SK-N-SH treated with all-trans-retinoic acid at 6 μM for 48 hours (cell line): ENCODE measurements around the gene TAF4B.

Experiments used
- ATAC-seq: fragments of 200-7000 bp; cut with Tn5 transposase; 3 replicates; pipeline ENCODE4 v1.9.1; 2020; ENCODE audit warnings: mild to moderate bottlenecking, moderate library complexity
- ARNTL ChIP-seq: fragments of 450-650 bp; formaldehyde crosslinking; IDR thresholded peaks from 2 replicates; pipeline ENCODE4 v1.5.0; 2020; ENCODE audit warnings: low read depth, mild to moderate bottlenecking, moderate library complexity, borderline replicate concordance
- BACH2 ChIP-seq: fragments of 250-450 bp; sonication (Bioruptor Pico); IDR thresholded peaks from 2 replicates; pipeline ENCODE4 v1.9.0; 2021; ENCODE audit warnings: mild to moderate bottlenecking, borderline replicate concordance
- CREB5 ChIP-seq: fragments of 250-450 bp; sonication (Bioruptor Pico); IDR thresholded peaks from 2 replicates; pipeline ENCODE4 v1.5.1; 2020; ENCODE audit warnings: low read depth, mild to moderate bottlenecking, moderate library complexity
- CSDC2 ChIP-seq: fragments of 250-450 bp; sonication (Bioruptor Pico); IDR thresholded peaks from 2 replicates; pipeline ENCODE4 v1.5.0; 2020; ENCODE audit warnings: mild to moderate bottlenecking, moderate library complexity
- ESRRG ChIP-seq: fragments of 250-450 bp; sonication (Bioruptor Pico); IDR thresholded peaks from 2 replicates; pipeline ENCODE4 v1.6.1; 2021; ENCODE audit warnings: mild to moderate bottlenecking
- GLIS3 ChIP-seq: fragments of 250-450 bp; sonication (Bioruptor Pico); IDR thresholded peaks from 2 replicates; pipeline ENCODE4 v1.5.0; 2020; ENCODE audit warnings: mild to moderate bottlenecking, moderate library complexity
- ISL1 ChIP-seq: fragments of 250-450 bp; sonication (Bioruptor Pico); IDR thresholded peaks from 2 replicates; pipeline ENCODE4 v2.1.2; 2022; ENCODE audit warnings: mild to moderate bottlenecking, moderate library complexity
- OSR1 ChIP-seq: fragments of 250-450 bp; sonication (Bioruptor Pico); IDR thresholded peaks from 2 replicates; pipeline ENCODE4 v1.8.0; 2022; ENCODE audit warnings: moderate library complexity, mild to moderate bottlenecking, inconsistent platforms
- PATZ1 ChIP-seq: fragments of 250-450 bp; sonication (Bioruptor Pico); IDR thresholded peaks from 2 replicates; pipeline ENCODE4 v1.8.0; 2020; ENCODE audit warnings: mild to moderate bottlenecking, moderate library complexity, borderline replicate concordance
- POU6F1 ChIP-seq: fragments of 250-450 bp; sonication (Bioruptor Pico); IDR thresholded peaks from 2 replicates; pipeline ENCODE4 v1.8.0; 2021; ENCODE audit warnings: low read depth, mild to moderate bottlenecking, moderate library complexity, borderline replicate concordance
- PPARA ChIP-seq: fragments of 250-450 bp; sonication (Bioruptor Pico); IDR thresholded peaks from 2 replicates; pipeline ENCODE4 v1.5.0; 2020; ENCODE audit warnings: mild to moderate bottlenecking, borderline replicate concordance
- RARB ChIP-seq: fragments of 250-450 bp; sonication (Bioruptor Pico); IDR thresholded peaks from 2 replicates; pipeline ENCODE4 v1.8.0; 2021; ENCODE audit warnings: mild to moderate bottlenecking, moderate library complexity
- SNAI2 ChIP-seq: fragments of 250-450 bp; sonication (Bioruptor Pico); IDR thresholded peaks from 2 replicates; pipeline ENCODE4 v1.5.0; 2020; ENCODE audit warnings: mild to moderate bottlenecking, moderate library complexity
- TCF4 ChIP-seq: fragments of 250-450 bp; sonication (Bioruptor Pico); IDR thresholded peaks from 2 replicates; pipeline ENCODE4 v1.8.0; 2021; ENCODE audit warnings: mild to moderate bottlenecking, moderate library complexity, borderline replicate concordance
- TOX ChIP-seq: fragments of 250-450 bp; sonication (Bioruptor Pico); IDR thresholded peaks from 2 replicates; pipeline ENCODE4 v1.8.0; 2021; ENCODE audit warnings: mild to moderate bottlenecking, moderate library complexity, borderline replicate concordance
- TSHZ2 ChIP-seq: fragments of 250-450 bp; sonication (Bioruptor Pico); IDR thresholded peaks from 2 replicates; pipeline ENCODE4 v1.5.0; 2020; ENCODE audit warnings: mild to moderate bottlenecking, moderate library complexity
- ZC3H10 ChIP-seq: fragments of 250-450 bp; sonication (Bioruptor Pico); IDR thresholded peaks from 2 replicates; pipeline ENCODE4 v1.5.1; 2021; ENCODE audit warnings: mild to moderate bottlenecking, moderate library complexity
- ZFP3 ChIP-seq: fragments of 250-450 bp; sonication (Bioruptor Pico); IDR thresholded peaks from 2 replicates; pipeline ENCODE4 v1.5.0; 2020; ENCODE audit warnings: mild to moderate bottlenecking, moderate library complexity
- ZFP30 ChIP-seq: fragments of 450-650 bp; formaldehyde crosslinking; IDR thresholded peaks from 2 replicates; pipeline ENCODE4 v1.5.0; 2022; ENCODE audit warnings: mild to moderate bottlenecking, moderate library complexity
- ZNF565 ChIP-seq: fragments of 450-650 bp; formaldehyde crosslinking; conservative IDR thresholded peaks from 2 replicates; pipeline ENCODE4 v1.5.0; 2020; ENCODE audit warnings: low read depth, mild to moderate bottlenecking, moderate library complexity
- ZNF70 ChIP-seq: fragments of 450-650 bp; formaldehyde crosslinking; IDR thresholded peaks from 2 replicates; pipeline ENCODE4 v1.5.0; 2020; ENCODE audit warnings: mild to moderate bottlenecking, moderate library complexity
- ZNF8 ChIP-seq: fragments of 450-650 bp; formaldehyde crosslinking; IDR thresholded peaks from 2 replicates; pipeline ENCODE4 v1.5.0; 2020; ENCODE audit warnings: mild to moderate bottlenecking, moderate library complexity
- TF ChIP-seq, protein P1 (sequence below): fragments of 250-450 bp; sonication (Bioruptor Pico); IDR thresholded peaks from 2 replicates; pipeline ENCODE4 v1.5.1; 2021; ENCODE audit warnings: mild to moderate bottlenecking, moderate library complexity

TAF4B gene

DNA sequence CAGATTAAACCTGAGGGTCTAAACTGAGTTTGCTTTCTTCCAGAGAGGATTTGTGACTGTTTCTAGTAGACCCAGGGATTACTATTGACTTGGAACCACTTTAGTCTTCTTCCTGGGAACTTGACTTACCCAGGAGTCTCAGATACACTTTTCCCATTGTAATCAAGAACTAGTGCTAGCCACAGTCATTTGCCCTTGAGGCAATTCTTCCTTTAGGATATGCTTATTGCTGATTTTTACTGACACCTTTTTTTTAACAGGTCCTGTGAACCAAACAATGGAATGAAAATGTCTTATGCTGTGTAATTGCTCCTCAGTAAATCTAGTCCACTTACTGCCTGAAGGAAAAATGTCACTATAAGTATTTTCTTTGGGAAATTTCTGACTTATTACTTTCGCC, 78.3 kb downstream of the TAF4B start:
- TF ChIP-seq ZFP30 (no peak), ZNF70 (no peak), TSHZ2 (CRISPR knock-in tag) (no peak), PPARA (CRISPR knock-in tag) (no peak), CSDC2 (CRISPR knock-in tag) (no peak), ARNTL (CRISPR knock-in tag) (no peak), ZFP3 (CRISPR knock-in tag) (no peak), ZC3H10 (CRISPR knock-in tag) (no peak), RARB (CRISPR knock-in tag) (no peak), ESRRG (CRISPR knock-in tag) (no peak), ISL1 (no peak), PATZ1 (CRISPR knock-in tag) (no peak), TOX (CRISPR knock-in tag) (no peak), ZNF565 (CRISPR knock-in tag) (no peak), CREB5 (no peak), OSR1 (CRISPR knock-in tag) (no peak)
- TF ChIP-seq, protein P1, sequence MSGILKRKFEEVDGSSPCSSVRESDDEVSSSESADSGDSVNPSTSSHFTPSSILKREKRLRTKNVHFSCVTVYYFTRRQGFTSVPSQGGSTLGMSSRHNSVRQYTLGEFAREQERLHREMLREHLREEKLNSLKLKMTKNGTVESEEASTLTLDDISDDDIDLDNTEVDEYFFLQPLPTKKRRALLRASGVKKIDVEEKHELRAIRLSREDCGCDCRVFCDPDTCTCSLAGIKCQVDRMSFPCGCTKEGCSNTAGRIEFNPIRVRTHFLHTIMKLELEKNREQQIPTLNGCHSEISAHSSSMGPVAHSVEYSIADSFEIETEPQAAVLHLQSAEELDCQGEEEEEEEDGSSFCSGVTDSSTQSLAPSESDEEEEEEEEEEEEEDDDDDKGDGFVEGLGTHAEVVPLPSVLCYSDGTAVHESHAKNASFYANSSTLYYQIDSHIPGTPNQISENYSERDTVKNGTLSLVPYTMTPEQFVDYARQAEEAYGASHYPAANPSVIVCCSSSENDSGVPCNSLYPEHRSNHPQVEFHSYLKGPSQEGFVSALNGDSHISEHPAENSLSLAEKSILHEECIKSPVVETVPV (CRISPR knock-in tag): no peak
- no peak for ATAC-seq

GRCh38 chr18:26307161-26307773, 81.0 kb downstream of the TAF4B start:
- peak; percentile 90 for ATAC-seq
- TF ChIP-seq TCF4 (no peak), ZNF70 (no peak), TOX (CRISPR knock-in tag) (no peak), BACH2 (CRISPR knock-in tag) (no peak), ZNF565 (CRISPR knock-in tag) (no peak), ZFP3 (CRISPR knock-in tag) (no peak), RARB (CRISPR knock-in tag) (no peak)

DNA sequence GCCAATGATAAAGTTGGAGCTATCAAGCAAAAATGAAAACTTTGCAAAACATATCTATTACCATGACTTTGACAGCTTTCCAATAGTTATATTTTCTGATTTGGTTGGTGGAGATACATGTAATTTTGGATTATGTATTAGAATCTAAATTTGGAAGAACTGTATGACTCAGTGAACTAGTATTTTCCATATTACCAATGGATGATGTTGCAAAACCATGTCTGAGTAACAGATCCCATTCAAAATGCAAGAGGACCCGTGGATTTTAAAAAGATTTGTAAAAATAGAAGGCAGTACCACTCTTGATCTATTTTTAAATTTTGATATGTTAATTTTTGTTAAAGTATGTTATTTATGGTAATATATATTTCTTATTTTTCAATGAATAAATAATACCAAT, 83.0 kb downstream of the TAF4B start:
- no peak for ATAC-seq

DNA sequence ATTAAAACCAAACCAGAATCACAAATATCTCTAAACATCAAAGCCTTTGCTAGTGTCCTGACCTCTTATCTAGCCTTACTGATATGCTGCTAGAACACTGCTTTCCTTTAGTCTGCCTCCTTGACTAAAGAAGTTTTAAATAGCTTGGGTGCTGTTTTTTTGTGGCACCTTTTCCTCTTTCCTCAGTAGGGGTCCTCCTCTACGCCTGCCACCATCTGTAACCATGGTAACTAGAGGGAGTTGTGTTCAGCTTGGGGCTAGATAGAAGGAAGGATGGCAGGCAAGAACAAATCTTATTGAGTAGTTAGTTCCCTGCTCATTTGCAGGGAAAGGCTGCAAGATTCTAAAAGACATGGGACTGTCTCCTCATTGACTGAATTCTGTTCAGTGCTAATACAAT, 86.0 kb downstream of the TAF4B start:
- no peak for ATAC-seq
- no peak for TF ChIP-seq ZNF565 (CRISPR knock-in tag)
- TF ChIP-seq TSHZ2 (CRISPR knock-in tag): no peak
- TF ChIP-seq RARB (CRISPR knock-in tag): no peak
- no peak for TF ChIP-seq POU6F1
- TF ChIP-seq ZNF70: no peak
- no peak for TF ChIP-seq ZNF8
- TF ChIP-seq ESRRG (CRISPR knock-in tag): no peak
- TF ChIP-seq ISL1: no peak
- no peak for TF ChIP-seq SNAI2
- no peak for TF ChIP-seq GLIS3 (CRISPR knock-in tag)
- no peak for TF ChIP-seq ZFP30

More for the DNA sequence above, 83.0 kb downstream of the TAF4B start:
- TF ChIP-seq ZFP30: no peak
